H1 (cell line): ENCODE results near the gene GLCE. TPM values are rescaled to one million over a fixed set of nuclear protein-coding genes. Genes with fewer than 3 reads are reported as not detected.

Source experiments
- BACH1 ChIP-seq: IDR thresholded peaks from 2 replicates; pipeline ENCODE4 v1.6.1; 2012; ENCODE audit warnings: low read length, improper control_type of control experiment
- CBX8 ChIP-seq: fragments of 300-800, 300-1000 bp; sonication (generic); IDR thresholded peaks from 2 replicates; pipeline ENCODE4 v1.7.1; 2016; ENCODE audit warnings: low read depth, low read length, borderline replicate concordance
- EGR1 ChIP-seq: IDR thresholded peaks from 2 replicates; pipeline ENCODE4 v1.6.1; 2011; ENCODE audit warnings: low read depth, low read length, borderline replicate concordance
- JUND ChIP-seq: IDR thresholded peaks from 2 replicates; pipeline ENCODE4 v1.6.1; 2011; ENCODE audit warnings: mild to moderate bottlenecking, improper control_type of control experiment, low read length
- NRF1 ChIP-seq: IDR thresholded peaks from 2 replicates; pipeline ENCODE4 v1.6.1; 2011; ENCODE audit warnings: mild to moderate bottlenecking, low read depth, low read length, improper control_type of control experiment
- POLR2AphosphoS5 ChIP-seq: IDR thresholded peaks from 2 replicates; pipeline ENCODE4 v1.6.1; 2011; ENCODE audit warnings: low read depth, low read length
- SP1 ChIP-seq: IDR thresholded peaks from 2 replicates; pipeline ENCODE4 v1.6.1; 2011; ENCODE audit warnings: low read depth, low read length
- polyA plus RNA-seq, 7 experiments: library from polyadenylated mRNA; depleted of rRNA in 3 of 7; stranded (reverse) in 5 of 7; unstranded in 2 of 7; fragments of >200 nt in 5 of 7; fragments of 200-250 nt in 2 of 7; gene quantifications; 1 replicate in 5 of 7; 2 replicates in 1 of 7; 4 replicates in 1 of 7; pipeline versions ENCODE4 v1.2.1 to v1.2.3, GENCODE V29; 2011 to 2013; ENCODE audit warnings: missing spikeins in 2 of 7, mixed read lengths in 2 of 7
- total RNA-seq: library from RNA; stranded (reverse); fragmentation: NEBNext Ultra II Directional; extraction: Animal tissue kit (Norgen Biotek cat#: 25700); gene quantifications from 2 replicates; pipeline ENCODE4 v1.2.1, GENCODE V29; 2021
- TF ChIP-seq, protein P1 (sequence below): IDR thresholded peaks from 2 replicates; pipeline ENCODE4 v1.6.1; 2012; ENCODE audit warnings: inconsistent platforms
- TF ChIP-seq, protein P2 (sequence below): IDR thresholded peaks from 2 replicates; pipeline ENCODE4 v1.6.1; 2011; ENCODE audit warnings: low read depth, mild to moderate bottlenecking, low read length; ENCODE audit not compliant: insufficient read depth

GLCE gene
- total and polyA plus RNA-seq, 2 of the 8 experiments (the other 6 are each of a cell fraction or from before 2014, with no cell fraction given) = 17.1 to 22.7 TPM

DNA sequence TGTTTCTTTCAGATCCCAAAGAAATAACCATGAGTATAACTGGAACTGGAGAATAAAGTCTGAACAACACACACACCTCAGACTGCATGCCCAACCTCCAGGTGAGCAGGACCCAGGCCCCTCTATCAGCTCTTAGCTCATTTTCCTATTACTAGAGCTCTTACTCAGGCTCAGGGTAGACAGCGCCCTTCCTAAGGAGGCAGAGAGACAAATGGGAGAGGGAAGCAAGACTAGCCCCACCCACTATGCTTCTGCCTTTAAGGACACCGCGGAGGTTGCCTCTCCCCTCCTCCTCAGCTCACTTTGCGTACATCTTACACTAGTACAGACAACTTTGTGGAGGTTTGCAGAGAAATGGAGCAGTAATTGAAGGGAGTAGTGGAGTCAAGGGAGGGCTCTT is 44.0 kb upstream of the GLCE start (continued):
- TF ChIP-seq, protein P1, sequence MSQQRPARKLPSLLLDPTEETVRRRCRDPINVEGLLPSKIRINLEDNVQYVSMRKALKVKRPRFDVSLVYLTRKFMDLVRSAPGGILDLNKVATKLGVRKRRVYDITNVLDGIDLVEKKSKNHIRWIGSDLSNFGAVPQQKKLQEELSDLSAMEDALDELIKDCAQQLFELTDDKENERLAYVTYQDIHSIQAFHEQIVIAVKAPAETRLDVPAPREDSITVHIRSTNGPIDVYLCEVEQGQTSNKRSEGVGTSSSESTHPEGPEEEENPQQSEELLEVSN = no peak
- no peak for TF ChIP-seq CBX8
- no peak for TF ChIP-seq BACH1
- no peak for TF ChIP-seq EGR1
- no peak for TF ChIP-seq JUND
- TF ChIP-seq NRF1 = no peak
- no peak for TF ChIP-seq POLR2AphosphoS5
- TF ChIP-seq, protein P2, sequence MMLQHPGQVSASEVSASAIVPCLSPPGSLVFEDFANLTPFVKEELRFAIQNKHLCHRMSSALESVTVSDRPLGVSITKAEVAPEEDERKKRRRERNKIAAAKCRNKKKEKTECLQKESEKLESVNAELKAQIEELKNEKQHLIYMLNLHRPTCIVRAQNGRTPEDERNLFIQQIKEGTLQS = no peak
- TF ChIP-seq SP1 = no peak
